CD4-positive, alpha-beta T cell treated with Interleukin-21 for 1 hour (primary cell): Measurements from ENCODE around the gene TACR2.
A peak's percentile ranks its signal among the peaks of the same experiment; 100 is the strongest.

Source experiments
- DNase-seq: peaks from one replicate; pipeline ENCODE4 v3.0.0-alpha.2; 2020

The TACR2 gene

DNA sequence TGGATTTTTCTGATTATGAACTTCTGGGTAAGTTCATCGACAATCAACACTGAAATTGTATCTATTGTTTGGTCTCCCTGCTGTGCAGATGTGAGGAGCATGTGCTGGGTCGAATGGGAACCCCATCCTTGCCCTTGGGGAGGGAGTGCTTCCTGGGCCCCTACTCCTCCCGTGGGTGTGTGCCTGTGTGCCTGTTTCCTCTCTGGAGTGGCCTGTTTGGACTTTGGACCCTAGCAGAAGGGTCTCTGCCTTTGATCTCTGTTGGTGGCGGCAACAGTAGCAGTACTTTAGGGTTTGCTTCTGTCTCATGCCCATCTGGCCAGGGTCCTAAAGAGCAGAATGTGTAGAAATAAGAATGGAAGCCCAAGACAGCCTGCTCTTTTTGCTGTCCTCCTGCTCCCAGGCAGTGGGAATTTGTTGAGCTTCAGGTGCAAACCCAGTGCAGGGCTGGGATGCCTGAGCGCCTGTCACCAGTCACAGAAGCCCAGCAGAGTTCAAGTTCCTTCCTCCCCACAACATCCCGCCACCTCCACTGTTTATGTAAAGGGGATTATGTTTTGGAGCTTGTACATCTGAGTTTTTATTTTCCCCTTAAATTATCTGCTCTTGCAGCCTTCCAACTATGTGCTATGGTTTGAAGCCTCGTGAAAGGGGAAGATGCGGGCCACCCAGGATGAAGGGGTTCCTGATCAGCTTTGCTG is 1.5 kb upstream of the TACR2 start:
- DNase-seq: no peak

DNA sequence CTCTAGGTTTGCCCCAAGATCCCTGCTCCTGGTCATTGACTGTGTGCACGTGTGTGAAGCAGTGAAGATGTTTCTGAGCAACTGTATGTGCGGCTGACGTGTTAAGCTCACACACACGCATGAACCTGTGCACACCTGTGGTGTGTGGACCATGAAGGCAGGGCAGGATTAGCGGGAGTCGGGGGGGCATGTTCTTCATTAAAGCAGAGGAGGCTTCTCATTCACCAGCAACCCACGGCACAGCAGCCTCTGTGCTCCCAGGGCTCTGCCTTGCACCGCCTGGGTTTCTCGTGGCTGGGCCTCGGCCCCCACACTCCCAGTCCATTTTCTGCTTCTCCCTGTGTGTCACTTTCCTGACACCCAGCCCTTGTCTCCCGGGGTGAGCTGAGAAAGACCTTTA is 824 bp upstream of the TACR2 start:
- DNase-seq: no peak

DNA sequence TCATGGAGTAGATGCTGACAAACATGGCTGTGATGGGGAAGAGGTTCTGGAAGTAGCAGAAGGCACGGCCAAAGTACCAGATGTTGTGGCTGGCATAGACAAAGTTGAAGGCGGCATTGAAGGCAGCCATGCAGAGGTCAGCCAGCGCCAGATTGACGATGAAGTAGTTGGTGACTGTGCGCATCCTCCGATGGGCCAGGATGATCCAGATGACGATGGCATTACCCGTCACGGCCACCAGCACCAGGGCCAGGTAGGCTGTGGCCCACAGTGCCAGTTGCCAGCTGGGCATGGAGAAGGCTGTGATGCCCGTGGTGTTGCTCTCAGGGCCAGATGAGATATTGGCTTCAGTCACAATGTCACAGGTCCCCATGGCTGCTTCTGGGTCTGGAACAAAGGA is 767 bp downstream of the TACR2 start:
- no peak for DNase-seq

DNA sequence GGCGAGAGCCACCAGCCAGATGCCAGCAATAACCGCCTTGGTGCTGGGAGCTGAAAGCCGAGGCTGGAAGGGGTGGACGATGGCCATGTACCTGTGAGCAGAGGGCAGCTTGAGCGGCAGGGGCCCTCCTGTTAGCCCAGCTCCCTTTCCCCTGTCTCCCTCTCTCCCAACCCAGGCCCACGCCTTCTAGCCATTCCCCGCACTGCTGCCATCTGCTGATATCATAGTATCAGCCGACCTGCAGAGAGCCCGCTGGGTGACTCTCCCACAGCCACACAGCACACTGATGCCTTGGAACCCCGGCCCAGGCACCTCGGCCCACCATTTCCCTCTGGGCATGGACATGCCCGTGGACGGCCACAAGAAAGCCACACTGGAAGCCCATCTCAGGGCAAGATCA is 1.7 kb downstream of the TACR2 start:
- DNase-seq: no peak

DNA sequence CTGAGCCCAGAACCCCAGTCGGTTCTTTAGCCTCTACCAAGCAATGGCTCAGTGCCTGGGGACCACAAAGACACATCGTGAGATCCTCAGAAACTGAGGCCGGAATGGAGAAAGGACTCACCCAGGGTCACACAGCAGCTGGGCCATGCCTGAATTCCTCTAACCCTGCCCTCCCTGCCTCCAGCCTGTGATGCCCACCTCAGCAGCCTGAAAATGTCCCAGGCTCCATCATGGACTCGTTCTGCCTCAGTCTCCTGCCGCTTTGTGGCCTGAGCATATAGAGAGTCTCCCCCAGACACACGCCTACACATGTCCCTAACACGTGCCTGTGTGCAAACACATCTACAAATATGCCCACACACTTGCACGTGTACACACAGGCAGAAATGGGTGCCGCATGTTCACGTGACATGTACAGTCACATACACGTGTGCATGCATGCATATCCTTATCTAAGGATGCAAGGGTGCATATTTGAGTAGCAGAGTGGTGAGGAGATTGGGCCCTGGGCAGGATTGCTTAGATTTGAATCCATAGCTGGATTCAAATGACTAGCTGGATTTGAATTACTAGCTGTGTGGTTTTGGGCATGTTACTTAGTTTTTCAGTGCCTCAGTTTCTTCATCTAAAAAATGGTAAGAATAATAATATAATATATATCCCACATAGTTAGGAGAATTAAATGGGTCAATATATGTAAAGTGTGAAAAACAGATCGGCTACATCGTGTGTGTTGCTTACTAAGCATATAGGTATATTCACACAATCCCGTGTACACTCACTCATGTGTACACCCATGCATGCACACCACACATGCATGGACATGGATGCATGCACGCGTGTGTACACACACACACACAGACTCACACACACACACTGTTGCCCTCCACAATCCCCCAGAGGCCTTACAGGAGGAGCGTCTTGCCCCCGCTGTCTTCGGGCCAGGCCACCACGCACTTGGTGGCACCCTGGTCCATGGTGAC is 2.4 kb downstream of the TACR2 start:
- DNase-seq: no peak

DNA sequence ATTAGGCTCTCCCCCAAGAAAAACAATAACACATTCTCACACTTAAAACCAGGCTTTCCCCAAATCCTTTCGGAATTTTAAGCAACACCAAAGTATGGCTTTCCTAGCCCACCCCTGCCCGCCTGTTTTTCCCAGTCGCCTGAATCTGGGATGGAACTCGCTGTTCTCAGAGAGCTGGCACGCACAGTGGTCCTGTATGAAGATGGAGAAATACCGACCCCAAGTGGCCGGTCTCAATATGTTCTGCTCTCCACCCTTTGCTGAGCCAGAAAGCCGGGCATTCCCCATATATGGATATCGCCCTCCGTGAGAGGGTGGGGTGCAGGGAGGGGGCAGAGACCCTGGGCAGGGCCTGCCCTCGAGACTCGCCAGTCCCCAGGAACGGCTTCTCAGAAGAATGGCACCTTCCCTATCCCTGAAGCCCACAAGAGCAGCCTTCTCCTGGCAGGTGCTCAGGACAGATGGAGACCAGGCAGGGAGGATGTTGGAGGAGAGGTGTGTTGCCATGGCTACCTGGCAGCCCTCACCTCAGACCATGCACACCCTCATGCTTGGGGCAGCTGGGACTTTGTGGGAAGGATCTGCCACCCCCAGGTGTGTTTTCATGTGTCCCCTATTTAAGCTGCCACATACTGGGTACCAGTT is 3.4 kb downstream of the TACR2 start:
- DNase-seq: peak; percentile 36

DNA sequence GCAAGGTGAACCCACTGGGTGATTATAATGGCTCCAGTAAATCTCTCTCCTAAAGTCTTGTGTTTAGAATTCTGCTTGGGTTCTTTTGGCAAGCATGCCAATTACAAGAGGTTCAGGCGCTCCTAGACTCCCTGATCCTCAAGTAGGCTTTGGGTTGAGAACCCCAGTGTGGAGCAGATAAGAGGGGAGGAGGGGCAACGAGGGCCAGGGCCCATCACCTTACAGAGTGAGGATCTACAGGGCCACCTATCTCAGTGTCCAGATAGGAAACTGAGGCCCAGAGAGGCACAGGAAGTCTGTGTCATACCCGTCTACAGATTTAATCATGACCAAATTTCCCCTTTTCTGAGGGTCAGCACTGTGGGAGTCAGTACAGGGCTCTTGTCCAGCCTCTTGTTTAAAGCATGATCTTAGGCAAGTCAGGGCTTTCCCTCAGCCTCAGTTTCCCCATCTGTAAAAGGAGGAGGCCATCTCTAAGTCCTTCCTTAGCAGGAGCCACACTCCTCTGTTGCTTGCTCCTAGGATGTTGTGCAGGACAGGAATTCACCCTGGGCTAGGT is 4.4 kb downstream of the TACR2 start:
- no peak for DNase-seq

DNA sequence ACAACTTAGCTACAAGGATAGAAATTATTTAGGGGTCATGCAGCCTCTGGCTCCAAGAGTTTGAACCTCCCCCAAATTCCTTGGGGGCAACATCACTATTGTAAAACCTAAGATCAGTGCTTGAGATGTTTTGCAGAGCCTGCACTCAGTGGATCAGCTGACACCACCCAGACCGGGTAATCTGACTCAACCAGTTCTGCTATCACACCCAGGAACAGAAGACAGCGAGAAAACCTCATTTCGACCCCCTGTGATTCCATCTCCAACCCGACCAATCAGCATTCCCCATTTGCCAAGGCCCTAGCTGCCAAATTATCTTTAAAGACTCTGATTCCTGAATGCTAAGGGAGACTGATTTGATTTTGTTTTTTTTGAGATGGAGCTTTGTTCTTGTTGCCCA is 5.2 kb downstream of the TACR2 start:
- DNase-seq: no peak

DNA sequence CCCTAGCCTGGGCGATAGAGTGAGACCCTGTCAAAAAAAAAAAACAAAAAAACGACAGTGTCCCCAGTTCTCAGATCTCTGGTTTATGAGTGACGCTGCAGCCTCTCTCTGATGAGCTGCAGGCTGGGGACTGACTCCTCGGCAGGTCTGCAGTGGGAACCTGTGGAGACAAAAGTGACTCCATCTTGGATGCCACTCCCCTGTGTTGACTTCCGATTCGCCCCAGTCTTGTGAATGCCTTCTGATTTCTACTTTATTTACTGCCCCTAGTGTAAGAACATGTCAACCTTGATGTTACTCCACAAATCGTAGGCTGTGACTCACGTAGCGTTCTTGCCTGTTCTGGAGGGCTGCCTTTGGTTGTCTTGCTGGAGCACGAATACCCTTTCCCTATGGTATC is 6.2 kb downstream of the TACR2 start:
- no peak for DNase-seq

DNA sequence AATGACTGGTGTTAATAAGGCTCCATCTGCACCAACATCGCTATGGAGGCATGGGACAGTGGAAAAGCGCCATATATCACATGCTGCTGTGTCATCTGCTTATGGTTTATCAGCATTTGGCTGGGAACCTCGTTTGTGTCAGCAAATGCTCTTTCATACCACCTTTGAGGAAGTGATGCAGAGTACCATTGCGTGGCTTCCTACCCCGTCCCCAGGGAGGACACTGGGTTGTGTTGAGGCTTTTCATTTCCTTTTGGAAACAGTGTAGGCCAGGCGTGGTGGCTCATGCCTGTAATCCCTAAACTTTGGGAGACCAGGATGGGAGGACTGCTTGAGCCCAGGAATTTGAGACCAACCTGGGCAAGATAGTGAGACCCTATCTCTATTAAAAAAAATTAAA is 6.8 kb downstream of the TACR2 start:
- no peak for DNase-seq

DNA sequence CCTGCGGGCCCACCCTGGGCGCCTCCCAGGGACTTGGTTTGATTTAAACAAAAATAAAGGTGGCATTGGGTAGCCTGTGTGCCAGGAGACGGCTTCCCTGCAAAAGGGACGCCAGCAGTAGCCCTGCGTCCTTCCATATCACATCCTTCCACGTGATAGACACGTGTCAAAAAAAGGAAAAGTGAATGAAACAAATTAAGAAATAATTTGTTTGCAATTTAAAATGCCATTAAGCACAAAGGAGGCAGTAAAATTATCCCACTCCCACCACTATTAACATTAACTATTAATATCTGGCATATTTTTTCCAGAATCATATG is 7.6 kb downstream of the TACR2 start:
- DNase-seq: no peak

DNA sequence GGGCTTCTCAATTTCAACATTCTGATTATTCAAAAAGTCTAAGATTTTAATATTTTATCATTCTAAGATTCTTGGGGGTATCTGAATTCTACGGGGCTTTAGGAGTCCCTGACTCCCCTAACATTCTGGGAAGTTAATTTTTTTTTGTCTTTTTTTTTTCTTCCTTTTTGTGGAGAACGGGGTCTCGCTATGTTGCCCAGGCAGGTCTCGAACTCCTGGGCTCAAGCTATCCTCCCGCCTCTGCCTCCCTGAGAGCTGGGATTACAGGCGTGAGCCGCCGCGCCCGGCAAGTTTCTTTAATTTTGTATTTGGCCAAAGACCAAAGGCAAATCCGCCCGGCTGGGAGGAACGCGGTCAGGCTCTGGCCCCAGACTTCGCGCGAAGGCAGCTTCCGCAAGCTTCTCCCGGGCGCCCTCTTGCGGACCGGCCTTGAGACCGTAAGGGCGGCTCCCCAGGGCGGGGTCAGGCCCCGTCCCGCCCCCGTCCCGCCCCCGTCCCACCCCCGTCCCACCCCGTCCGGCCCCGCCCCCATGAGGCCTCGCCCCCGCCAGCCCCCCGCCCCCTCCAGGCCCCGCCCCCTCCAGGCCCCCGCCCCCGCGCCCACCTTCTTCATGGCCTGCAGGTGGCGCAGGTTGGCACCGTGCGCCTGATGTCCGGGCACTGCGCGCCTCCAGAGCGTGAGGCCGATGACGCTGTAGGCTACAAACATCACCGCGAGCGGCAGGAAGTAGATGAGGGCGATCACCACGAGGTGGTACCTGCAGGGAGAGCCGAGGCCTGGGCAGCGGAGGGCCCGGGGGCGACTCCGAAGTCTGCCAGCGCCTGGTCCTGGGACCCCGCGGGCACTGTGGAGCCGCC is 8.2 kb downstream of the TACR2 start:
- DNase-seq: peak; percentile 93

DNA sequence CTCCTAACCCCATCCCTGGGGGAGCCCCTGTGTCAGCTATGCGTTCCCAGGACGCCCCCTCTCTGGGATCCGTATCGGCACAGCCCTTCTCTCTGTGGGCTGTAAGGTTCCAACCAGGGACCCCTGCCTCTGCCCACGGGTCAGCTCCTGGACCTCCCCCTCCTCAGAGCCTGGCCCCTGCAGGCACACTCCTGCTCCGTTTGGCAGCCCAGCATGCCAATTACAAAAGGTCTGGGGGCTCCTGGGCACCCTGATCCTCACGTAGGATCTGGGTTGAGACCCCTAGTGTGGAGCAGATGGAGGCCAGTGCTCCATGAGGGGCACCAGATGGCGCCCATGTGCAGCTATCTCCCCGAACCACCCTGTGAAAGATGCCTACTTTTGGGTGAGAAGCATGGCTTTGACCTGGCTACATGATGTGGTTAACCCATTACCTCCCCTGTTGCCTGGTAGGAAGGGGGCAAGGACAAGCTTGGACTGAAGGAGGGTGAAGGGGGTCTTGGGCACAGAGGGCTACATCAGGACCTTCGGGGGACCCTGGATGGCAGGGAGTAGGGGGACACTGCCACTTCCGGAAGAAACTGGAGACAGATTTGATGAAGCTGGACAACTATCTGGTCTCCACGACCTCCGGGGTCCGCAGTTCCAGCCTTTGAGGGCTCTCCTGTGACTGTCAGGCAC is 9.0 kb downstream of the TACR2 start:
- peak; percentile 46 for DNase-seq

DNA sequence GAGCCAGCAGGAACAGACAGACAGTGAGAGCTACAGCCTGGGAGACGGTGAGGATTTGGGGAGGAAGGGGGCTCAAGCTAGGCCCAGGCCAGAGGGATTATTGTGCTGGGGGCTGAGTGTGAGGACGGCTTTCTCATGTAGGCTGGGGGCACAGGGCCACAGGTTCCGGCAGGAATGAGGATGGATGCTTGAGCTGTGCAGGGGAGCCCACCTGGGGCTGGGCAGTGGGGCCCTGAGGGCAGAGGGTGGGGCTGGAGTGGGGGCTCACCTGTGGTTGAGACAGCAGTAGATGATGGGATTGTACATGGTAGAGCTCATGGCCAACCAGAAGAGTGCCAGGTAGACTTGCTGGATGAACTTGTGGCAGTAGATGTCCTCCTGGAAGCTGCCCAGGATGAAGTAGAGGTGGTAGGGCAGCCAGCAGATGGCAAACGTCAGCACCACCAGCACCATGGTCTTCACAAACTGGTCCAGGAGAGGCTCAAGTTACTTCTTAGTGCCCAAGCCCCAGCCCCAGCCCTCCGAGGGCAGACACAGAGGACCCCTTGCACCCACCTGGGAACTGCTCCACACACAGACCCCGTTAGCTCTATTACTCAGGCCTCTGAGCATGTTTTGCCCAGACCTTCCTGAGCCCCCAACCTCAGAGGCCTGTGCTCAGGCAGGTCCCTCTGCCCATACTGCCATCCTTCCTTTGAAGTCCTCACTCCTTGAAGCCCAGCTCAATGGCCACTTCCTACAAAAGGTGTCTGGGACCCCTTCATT is 9.7 kb downstream of the TACR2 start:
- no peak for DNase-seq

DNA sequence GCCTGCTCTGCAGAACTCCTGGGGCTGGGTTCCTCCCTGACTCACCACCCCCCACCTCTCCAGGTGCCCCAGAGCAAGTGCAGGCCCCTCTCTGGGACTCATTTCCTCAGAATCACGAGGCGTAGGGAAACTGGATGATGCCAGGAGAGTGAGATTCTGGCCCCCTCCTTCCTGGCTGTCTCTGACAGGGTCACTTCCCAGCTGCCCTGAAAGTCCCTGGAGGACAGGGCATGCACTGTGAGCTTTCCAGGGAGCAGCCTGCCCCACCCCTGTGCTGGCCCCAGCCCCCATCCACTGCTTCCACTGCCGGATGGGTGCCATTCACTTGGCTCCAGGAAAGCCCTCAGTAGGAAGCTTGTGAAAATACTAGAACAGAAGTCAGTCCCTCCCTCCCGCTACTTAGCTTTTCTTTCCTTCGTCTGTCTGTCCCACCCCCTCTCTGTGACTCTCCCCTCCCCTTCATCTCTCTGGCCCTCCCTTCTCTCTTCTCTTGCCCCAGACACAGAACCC is 10.4 kb downstream of the TACR2 start:
- no peak for DNase-seq

DNA sequence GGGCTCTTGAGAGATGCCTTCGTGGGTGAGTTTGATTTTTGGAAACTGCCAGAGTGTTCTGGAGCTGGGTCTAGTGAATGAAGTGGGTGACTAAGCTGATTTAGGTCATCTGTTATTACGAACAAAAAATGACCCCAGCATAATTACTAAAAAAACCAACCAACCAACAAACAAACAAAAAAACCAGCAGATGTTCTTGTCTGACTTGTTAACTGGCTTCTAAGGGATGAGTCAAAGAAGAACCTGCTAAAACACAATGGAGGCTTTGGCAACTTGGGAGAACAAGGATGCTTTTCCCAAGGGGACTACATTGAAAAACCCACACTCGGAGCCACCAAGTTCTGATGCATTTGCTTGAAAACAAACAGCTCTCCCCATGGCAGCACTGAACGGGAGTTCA is 11.5 kb downstream of the TACR2 start:
- DNase-seq: no peak

DNA sequence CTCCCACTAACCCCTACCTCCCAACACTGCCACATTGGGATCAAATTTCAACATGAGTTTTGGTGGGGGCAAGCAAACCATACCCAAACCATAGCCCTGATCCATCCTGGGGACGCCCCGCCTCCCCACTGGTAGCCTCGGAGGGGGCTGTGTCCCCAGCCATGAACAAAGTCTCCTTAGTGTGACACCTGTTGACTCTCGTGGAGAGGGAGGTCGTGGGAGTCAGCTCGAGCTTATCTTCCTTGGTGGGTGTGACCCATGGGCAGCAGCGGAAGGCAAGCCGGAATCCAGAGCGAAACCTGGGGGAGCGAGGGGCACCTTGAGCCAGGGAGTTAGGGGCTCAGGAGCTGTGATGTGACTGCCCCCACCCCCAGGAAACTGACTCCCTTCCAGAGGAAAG is 11.9 kb downstream of the TACR2 start:
- DNase-seq: no peak

DNA sequence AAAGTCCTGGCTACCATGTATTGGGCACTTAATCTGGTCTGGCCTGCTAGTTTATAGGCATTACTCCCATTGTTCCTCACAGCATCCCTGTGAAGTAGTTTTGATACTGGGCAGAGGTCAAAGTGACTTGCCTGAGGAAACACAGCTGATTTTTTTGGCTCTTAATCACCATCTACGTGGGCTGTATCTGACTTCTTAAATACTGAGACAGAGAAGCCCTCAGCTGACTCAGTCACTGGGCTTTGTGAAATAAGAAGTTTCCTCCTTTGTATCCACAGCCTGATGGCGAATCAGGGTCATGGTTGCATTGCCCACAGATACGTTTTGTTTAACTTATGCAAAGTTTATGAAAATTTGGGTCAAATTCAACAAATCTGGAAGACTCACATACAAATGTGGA is 13.2 kb downstream of the TACR2 start:
- DNase-seq: no peak

DNA sequence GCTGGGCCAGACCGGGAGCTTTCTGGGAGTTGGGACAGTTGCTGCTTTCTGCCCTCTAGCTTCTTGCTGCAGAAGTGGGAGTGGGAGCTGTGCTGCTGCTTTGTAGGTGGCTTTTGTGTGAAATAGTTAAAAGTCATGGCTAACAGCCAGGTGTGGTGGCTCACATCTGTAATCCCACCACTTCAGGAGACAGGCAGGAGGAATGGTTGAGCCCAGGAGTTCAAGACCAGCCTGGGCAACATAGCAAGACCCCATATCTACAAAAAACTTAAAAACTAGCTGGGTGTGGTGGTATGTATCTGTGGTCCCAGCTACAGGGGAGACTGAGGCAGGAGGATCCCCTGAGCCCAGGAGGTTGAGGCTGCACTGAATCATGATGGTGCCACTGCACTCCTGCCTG is 13.7 kb downstream of the TACR2 start:
- DNase-seq: no peak

DNA sequence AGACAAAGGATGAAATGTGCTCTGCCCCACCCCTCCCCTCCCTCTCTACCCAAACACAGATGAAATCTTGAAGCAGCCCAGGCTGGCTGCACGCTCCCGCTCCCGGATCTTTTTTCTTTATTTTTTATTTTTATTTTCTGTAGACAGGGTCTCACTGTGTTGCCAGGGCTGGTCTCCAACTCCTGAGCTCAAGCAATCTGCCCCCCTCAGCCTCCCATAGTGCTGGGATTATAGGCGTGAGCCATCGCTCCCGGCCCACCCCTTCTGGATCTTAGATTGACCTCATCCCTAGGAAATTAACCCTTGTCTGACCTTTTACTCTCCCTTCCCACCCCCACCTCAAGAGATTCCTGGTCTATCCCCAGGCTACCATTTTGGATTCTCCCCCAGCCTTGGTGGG is 14.3 kb downstream of the TACR2 start:
- no peak for DNase-seq

DNA sequence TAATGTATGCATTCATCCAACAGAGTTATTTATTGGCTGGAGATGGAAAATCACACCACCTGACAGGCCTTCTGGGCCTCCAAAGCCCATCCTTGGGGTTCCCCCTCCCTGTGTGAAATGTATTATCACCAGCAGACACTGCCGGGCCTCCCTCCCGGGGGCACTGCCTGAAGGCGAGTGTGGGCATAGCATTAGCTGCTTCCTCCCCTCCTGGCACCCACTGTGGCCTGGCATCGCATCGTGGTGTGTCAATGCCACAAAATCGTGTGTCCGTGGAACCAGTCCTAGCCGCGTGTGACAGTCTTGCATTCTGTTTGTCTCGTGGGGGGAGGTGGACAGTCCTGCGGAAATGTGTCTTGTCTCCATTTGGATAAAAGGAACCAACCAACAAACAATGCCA is 15.3 kb downstream of the TACR2 start:
- DNase-seq: no peak
